GM21360 (cell line): ENCODE results near the gene PTGS1.
"Not testable (repeated sequence)": the region's sequence is repeated elsewhere in the genome, so short reads cannot be mapped to it uniquely, and the experiment has no call there.

Source experiments
- ATAC-seq: cut with Tn5 transposase; IDR thresholded peaks from one replicate; pipeline ENCODE4 v1.9.1; 2021; ENCODE audit warnings: mild to moderate bottlenecking, moderate library complexity; ENCODE audit not compliant: unreplicated experiment

Gene PTGS1

GRCh38 chr9:122346478-122347347 lies 24.1 kb upstream of the PTGS1 start:
- no peak for ATAC-seq

GRCh38 chr9:122347348-122348287 lies 23.2 kb upstream of the PTGS1 start:
- ATAC-seq = no peak

GRCh38 chr9:122348288-122348777 lies 22.5 kb upstream of the PTGS1 start:
- ATAC-seq = no peak

- no peak for ATAC-seq
These were observed 22.0 kb upstream of the PTGS1 start for GRCh38 chr9:122348791-122349190.

- ATAC-seq = no peak
These were observed 21.6 kb upstream of the PTGS1 start for GRCh38 chr9:122349201-122349600.

- ATAC-seq = peak; percentile 88
These were observed 20.1 kb upstream of the PTGS1 start for GRCh38 chr9:122350577-122351355.

- no peak for ATAC-seq
These were observed 16.2 kb upstream of the PTGS1 start for GRCh38 chr9:122354536-122355199.

- no peak for ATAC-seq
These were observed 15.4 kb upstream of the PTGS1 start for GRCh38 chr9:122355336-122355875.

GRCh38 chr9:122356627-122357026 lies 14.2 kb upstream of the PTGS1 start:
- ATAC-seq = no peak

GRCh38 chr9:122360891-122361290 lies 9.9 kb upstream of the PTGS1 start:
- ATAC-seq = no peak

GRCh38 chr9:122363131-122363530 lies 7.7 kb upstream of the PTGS1 start:
- ATAC-seq = not testable (repeated sequence)

GRCh38 chr9:122364117-122364782 lies 6.6 kb upstream of the PTGS1 start:
- ATAC-seq = no peak

GRCh38 chr9:122364783-122365150 lies 6.1 kb upstream of the PTGS1 start:
- ATAC-seq = no peak

GRCh38 chr9:122366074-122366660 lies 4.7 kb upstream of the PTGS1 start:
- no peak for ATAC-seq

GRCh38 chr9:122367065-122367464 lies 3.8 kb upstream of the PTGS1 start:
- no peak for ATAC-seq

GRCh38 chr9:122367774-122368460 lies 2.9 kb upstream of the PTGS1 start:
- no peak for ATAC-seq

- ATAC-seq = no peak
These were observed 2.2 kb upstream of the PTGS1 start for GRCh38 chr9:122368642-122369041.

GRCh38 chr9:122370303-122370702 lies 521 bp upstream of the PTGS1 start:
- ATAC-seq = peak; percentile 36
